K562 (cell line): ENCODE data around the gene TTC21A.

Experiments used
- EZH2 ChIP-seq: IDR thresholded peaks from 2 replicates; pipeline ENCODE4 v1.6.1; 2012; ENCODE audit warnings: low read depth, mild to moderate bottlenecking, inconsistent platforms, low read length, borderline replicate concordance
- FUS ChIP-seq: fragments of 200-400 bp; formaldehyde crosslinking; optimal IDR thresholded peaks from 2 replicates; pipeline ENCODE3; 2017; ENCODE audit warnings: low read depth, low read length
- PATZ1 ChIP-seq: fragments of 250-450 bp; sonication (Bioruptor Pico); IDR thresholded peaks from 2 replicates; pipeline ENCODE4 v1.5.0; 2020; ENCODE audit warnings: mild to moderate bottlenecking, borderline replicate concordance
- YY1 ChIP-seq, 3 experiments: IDR thresholded peaks; 2 replicates each; pipeline ENCODE4 v1.6.1; 2011; ENCODE audit warnings: low read length in 2 of 3, mild to moderate bottlenecking in 2 of 3, moderate library complexity in 2 of 3, borderline replicate concordance in 1 of 3, control low read depth in 1 of 3, low read depth in 1 of 3; ENCODE audit not compliant: insufficient read depth in 3 of 3, insufficient replicate concordance in 2 of 3, control insufficient read depth in 1 of 3, insufficient read length in 1 of 3; ENCODE audit errors: extremely low read depth in 1 of 3
- ZNF444 ChIP-seq: fragments of 250-450 bp; sonication (Bioruptor Pico); IDR thresholded peaks from 2 replicates; pipeline ENCODE4 v1.4.0; 2020; ENCODE audit warnings: mild to moderate bottlenecking, moderate library complexity
- TF ChIP-seq, protein P1 (sequence below), 3 experiments: IDR thresholded peaks in 2 of 3; conservative IDR thresholded peaks in 1 of 3; 2 replicates each; pipeline ENCODE4 v1.5.1; 2011 to 2012; ENCODE audit warnings: low read length in 3 of 3, mild to moderate bottlenecking in 3 of 3, control low read depth in 2 of 3, improper control_type of control experiment in 1 of 3, inconsistent platforms in 1 of 3, low read depth in 1 of 3, mixed read lengths in 1 of 3, moderate library complexity in 1 of 3; ENCODE audit not compliant: insufficient read depth in 2 of 3

DNA sequence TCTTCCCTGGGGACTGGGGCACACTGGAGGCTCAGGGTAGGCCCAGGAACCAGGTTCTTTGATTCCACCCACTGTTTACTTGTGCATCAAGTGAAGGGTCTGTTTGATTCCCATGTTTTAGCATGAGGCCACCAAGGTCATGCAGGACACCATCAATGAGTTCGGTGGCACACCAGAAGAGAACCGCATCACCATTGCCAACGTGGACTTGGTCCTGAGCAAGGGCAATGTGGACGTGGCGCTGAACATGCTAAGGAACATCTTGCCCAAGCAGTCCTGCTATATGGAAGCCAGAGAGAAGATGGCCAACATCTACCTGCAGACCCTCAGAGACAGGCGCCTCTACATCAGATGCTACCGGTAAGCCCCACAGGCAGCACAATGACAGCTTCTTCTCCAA, 21.5 kb downstream of the TTC21A start:
- TF ChIP-seq YY1 (IDR thresholded peaks at IDR 0.05; ENCODE audit: borderline replicate concordance in 1 of 3, control insufficient read depth in 1 of 3, extremely low read depth in 1 of 3, insufficient read depth in 3 of 3, insufficient read length in 1 of 3, insufficient replicate concordance in 2 of 3, low read depth in 1 of 3, low read length in 2 of 3) = no peak
- TF ChIP-seq, protein P1, sequence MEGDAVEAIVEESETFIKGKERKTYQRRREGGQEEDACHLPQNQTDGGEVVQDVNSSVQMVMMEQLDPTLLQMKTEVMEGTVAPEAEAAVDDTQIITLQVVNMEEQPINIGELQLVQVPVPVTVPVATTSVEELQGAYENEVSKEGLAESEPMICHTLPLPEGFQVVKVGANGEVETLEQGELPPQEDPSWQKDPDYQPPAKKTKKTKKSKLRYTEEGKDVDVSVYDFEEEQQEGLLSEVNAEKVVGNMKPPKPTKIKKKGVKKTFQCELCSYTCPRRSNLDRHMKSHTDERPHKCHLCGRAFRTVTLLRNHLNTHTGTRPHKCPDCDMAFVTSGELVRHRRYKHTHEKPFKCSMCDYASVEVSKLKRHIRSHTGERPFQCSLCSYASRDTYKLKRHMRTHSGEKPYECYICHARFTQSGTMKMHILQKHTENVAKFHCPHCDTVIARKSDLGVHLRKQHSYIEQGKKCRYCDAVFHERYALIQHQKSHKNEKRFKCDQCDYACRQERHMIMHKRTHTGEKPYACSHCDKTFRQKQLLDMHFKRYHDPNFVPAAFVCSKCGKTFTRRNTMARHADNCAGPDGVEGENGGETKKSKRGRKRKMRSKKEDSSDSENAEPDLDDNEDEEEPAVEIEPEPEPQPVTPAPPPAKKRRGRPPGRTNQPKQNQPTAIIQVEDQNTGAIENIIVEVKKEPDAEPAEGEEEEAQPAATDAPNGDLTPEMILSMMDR (IDR thresholded peaks at IDR 0.05 in 2 of 3, conservative IDR thresholded peaks at IDR 0.05 in 1 of 3; ENCODE audit: insufficient read depth in 2 of 3, low read depth in 1 of 3, low read length in 3 of 3) = no peak
- TF ChIP-seq ZNF444 (CRISPR knock-in tag) = no peak
- no peak for TF ChIP-seq FUS
- no peak for TF ChIP-seq EZH2
- no peak for TF ChIP-seq PATZ1 (CRISPR knock-in tag)
